ENCODE data around the gene CARF. TPM values are rescaled to one million over a fixed set of nuclear protein-coding genes. Genes with fewer than 3 reads are reported as not detected.

CARF gene
- total RNA-seq, 2 experiments from 2014 or later: 5.0 to 5.7 TPM

DNA sequence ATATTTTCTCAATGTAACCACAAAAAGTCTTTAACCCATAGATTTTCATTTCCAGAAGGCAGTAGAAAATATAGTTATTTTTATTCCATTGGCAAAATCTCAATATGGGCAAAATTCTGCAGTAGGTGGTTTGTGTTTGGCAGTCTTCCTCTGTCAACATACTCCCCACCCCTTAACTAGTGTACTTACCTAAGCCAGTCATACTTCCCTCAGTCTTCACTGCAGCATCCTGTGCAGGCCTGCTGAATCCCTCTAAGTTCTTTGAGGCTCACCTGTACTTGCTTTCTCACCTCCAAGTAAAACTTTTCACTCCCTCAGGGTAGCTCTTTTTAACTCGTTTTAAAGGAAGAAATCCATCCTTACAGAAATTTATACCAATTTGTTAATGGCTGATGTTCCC is 6.8 kb downstream of the CARF start:
- TF ChIP-seq, protein P1, sequence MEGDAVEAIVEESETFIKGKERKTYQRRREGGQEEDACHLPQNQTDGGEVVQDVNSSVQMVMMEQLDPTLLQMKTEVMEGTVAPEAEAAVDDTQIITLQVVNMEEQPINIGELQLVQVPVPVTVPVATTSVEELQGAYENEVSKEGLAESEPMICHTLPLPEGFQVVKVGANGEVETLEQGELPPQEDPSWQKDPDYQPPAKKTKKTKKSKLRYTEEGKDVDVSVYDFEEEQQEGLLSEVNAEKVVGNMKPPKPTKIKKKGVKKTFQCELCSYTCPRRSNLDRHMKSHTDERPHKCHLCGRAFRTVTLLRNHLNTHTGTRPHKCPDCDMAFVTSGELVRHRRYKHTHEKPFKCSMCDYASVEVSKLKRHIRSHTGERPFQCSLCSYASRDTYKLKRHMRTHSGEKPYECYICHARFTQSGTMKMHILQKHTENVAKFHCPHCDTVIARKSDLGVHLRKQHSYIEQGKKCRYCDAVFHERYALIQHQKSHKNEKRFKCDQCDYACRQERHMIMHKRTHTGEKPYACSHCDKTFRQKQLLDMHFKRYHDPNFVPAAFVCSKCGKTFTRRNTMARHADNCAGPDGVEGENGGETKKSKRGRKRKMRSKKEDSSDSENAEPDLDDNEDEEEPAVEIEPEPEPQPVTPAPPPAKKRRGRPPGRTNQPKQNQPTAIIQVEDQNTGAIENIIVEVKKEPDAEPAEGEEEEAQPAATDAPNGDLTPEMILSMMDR (IDR thresholded peaks at IDR 0.05): no peak
- ChIA-PET CTCF (interaction anchor here (1.3 to 1.5 kb wide), 2 partner anchors 9 to 25 kb away, joined by 4 read pairs; no protein-coding TSS in a partner anchor), POLR2A (no interaction called here)
- H3K36me3 Mint-ChIP-seq (ENCODE audit: low read depth): peaks cover 10% of the 10 kb centered on the region
- H3K27ac Mint-ChIP-seq: no peak overlapping the region
- DNase-seq (no peak), ATAC-seq (no peak)
- no peak overlapping the region for H3K4me3 Mint-ChIP-seq
- H3K9me3 Mint-ChIP-seq: no peaks in the 10 kb centered on the region
- H3K4me1 Mint-ChIP-seq (ENCODE audit: low read depth): no peaks in the 10 kb centered on the region
- no peaks in the 10 kb centered on the region for H3K27me3 Mint-ChIP-seq
- intact Hi-C loops (cut with micrococcal nuclease): no loop called here

DNA sequence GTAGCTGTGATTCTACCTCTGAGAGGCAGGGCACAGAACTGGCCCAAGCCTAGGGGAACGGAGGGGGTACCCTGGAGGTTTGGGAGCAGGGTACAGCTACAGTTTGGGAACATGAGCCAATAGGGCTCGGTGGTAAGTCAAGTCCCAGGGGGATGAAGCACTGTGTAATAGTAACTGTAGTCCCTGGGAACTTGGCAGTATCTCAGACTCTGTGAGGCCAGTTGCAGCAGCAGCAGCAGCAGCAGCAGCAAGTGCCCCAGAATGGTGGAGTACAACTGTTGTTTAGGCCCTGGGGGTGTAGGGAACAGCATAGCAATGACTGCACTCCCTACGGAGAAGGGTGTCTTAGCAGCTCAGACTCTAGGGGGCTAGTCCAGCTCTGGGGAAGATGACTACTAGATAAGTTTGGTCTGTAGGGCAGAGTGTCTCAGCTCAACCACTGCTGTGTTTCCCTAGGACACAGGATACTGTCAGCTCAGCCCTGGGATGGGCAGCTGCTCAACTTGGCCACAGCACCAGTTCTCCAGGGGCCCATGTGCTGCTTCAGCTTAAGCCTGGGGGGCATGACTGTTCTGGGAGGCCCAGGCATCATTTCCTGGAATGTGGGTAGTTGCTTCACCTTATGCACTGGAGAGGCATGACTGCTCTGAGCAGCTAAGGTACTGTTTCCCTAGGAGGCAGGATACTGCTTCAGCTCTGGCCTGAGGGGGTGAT is 20.5 kb downstream of the CARF start:
- ChIA-PET CTCF (interaction anchor here (1.2 kb wide), 1 partner anchor 344 kb away, joined by 3 read pairs; no protein-coding TSS in a partner anchor), POLR2A (interaction anchor here (0.6 kb wide), 1 partner anchor 547 kb away, joined by 3 read pairs; no protein-coding TSS in a partner anchor)
- Mint-ChIP-seq H3K27ac (no peak overlapping the region), H3K4me1 (ENCODE audit: low read depth) (no peaks in the 10 kb centered on the region), H3K9me3 (no peaks in the 10 kb centered on the region), H3K4me3 (no peak overlapping the region), H3K27me3 (no peaks in the 10 kb centered on the region), H3K36me3 (ENCODE audit: low read depth) (peaks cover 18% of the 10 kb centered on the region)
- ATAC-seq: no peak
- TF ChIP-seq, protein P1 (IDR thresholded peaks at IDR 0.05): no peak
- no peak for DNase-seq
- intact Hi-C loops (cut with micrococcal nuclease): no loop called here

DNA sequence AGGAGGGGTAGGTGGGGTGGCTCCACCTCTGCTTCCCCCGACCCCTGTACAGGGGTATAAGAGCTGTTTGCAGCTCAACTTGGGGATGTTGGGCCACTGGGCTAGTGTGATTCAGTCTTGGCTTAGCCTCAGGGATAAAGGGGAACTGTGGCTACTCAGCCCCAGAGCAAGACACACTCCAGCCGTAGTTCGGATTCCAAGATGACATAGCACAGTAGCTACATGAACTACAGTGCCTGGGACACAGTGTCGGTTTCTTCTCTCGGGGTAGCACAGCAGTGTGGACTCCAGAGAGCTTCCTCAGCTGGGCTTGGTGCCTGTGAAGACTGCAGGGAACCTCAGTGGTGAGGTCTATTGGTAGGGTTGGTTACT is 21.1 kb downstream of the CARF start:
- ATAC-seq (no peak), DNase-seq (no peak)
- CTCF ChIA-PET: no interaction called here
- intact Hi-C loops (cut with micrococcal nuclease): no loop called here
- no peaks in the 10 kb centered on the region for H3K9me3 Mint-ChIP-seq
- POLR2A ChIA-PET: no interaction called here
- H3K4me3 Mint-ChIP-seq: no peak overlapping the region
- no peak overlapping the region for H3K27ac Mint-ChIP-seq
- H3K27me3 Mint-ChIP-seq: no peaks in the 10 kb centered on the region
- TF ChIP-seq, protein P1 (IDR thresholded peaks at IDR 0.05): no peak
- H3K36me3 Mint-ChIP-seq (ENCODE audit: low read depth): peaks cover 18% of the 10 kb centered on the region
- no peaks in the 10 kb centered on the region for H3K4me1 Mint-ChIP-seq (ENCODE audit: low read depth)

DNA sequence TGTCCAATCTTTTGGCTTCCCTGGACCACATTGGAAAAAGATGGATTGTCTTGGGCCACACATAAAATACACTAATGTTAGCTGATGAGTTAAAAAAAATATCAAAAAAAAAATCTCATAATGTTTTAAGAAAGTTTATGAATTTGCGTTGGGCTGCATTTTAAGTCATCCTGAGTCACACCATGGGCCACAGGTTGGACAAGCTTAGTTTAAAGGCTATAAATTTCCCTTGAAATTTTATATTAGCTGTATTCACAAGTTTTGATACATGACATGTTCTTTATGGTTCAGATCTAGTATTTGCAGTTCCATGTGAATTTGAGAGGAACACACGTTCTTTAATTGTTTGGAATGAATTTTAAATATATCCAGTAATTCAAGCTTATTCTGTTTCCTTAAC is 21.9 kb downstream of the CARF start:
- DNase-seq (no peak), ATAC-seq (no peak)
- ChIA-PET CTCF (interaction anchor here (0.6 kb wide), 1 partner anchor 1278 kb away, joined by 3 read pairs; no protein-coding TSS in a partner anchor), POLR2A (no interaction called here)
- H3K27ac Mint-ChIP-seq: no peak overlapping the region
- no peaks in the 10 kb centered on the region for H3K27me3 Mint-ChIP-seq
- no peaks in the 10 kb centered on the region for H3K9me3 Mint-ChIP-seq
- H3K36me3 Mint-ChIP-seq (ENCODE audit: low read depth): peaks cover 19% of the 10 kb centered on the region
- TF ChIP-seq, protein P1 (IDR thresholded peaks at IDR 0.05): no peak
- intact Hi-C loops (cut with micrococcal nuclease): no loop called here
- no peaks in the 10 kb centered on the region for H3K4me1 Mint-ChIP-seq (ENCODE audit: low read depth)
- no peak overlapping the region for H3K4me3 Mint-ChIP-seq

DNA sequence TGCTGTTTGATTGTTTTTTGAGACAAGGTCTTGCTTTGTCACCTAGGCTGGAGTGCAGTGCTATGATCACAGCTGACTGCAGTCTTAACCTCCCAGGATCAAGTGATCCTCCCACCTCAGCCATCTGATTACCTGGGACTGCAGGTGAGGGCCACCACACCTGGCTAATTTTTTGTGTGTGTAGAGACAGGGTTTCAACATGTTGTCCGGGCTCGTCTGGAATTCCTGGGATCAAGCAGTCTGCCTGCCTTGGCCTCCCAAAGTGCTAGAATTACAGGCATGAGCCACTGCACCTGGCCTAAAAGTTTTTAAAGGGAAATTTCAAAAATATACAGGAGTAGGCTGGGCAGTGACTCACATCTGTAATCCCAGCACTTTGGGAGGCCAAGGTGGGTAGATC is 22.4 kb downstream of the CARF start:
- H3K27ac Mint-ChIP-seq: no peak overlapping the region
- H3K4me3 Mint-ChIP-seq: no peak overlapping the region
- H3K4me1 Mint-ChIP-seq (ENCODE audit: low read depth): no peaks in the 10 kb centered on the region
- ATAC-seq (no peak), DNase-seq (no peak)
- H3K27me3 Mint-ChIP-seq: no peaks in the 10 kb centered on the region
- TF ChIP-seq, protein P1 (IDR thresholded peaks at IDR 0.05): no peak
- CTCF ChIA-PET: no interaction called here
- intact Hi-C loops (cut with micrococcal nuclease): no loop called here
- peaks cover 19% of the 10 kb centered on the region for H3K36me3 Mint-ChIP-seq (ENCODE audit: low read depth)
- POLR2A ChIA-PET: no interaction called here
- H3K9me3 Mint-ChIP-seq: no peaks in the 10 kb centered on the region
